AG09319 (cell line): Measurements from ENCODE around the gene ACTN4.

Source experiments
- DNase-seq: peaks from one replicate; pipeline ENCODE4 v3.0.0-alpha.2; 2010; ENCODE audit warnings: low read depth; ENCODE audit errors: extremely low read depth
- CTCF ChIP-seq: IDR thresholded peaks from 2 replicates; pipeline ENCODE4 v1.5.1; 2011; ENCODE audit warnings: low read depth, mild to moderate bottlenecking, inconsistent platforms, low read length, moderate library complexity

Gene ACTN4

GRCh38 chr19:38658462-38659306, 11.2 kb downstream of the ACTN4 start:
- peak; percentile 99 for DNase-seq
- TF ChIP-seq CTCF: no peak

- DNase-seq: no peak
- TF ChIP-seq CTCF: no peak
Observed at GRCh38 chr19:38660724-38661123, 13.3 kb downstream of the ACTN4 start.

DNA sequence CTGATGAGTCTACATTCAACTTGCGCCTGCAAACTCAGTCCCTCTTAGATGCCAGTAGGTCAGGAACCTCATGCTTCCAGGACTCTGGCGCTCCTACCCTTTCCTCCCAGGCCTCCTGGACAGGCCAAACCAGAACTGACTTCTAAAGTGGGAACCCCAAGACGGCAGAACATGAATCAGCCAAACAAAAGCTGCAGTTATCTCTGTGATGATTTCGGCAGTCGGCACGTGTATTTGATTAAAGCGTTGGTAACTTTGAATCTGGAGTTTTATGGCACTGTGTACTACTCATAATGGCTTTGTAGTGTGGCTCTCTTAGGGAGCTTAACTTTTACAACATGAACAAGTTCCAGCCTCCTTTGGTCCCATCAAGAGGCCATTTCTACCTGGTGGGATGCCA, 13.7 kb downstream of the ACTN4 start:
- no peak for DNase-seq
- no peak for TF ChIP-seq CTCF

DNA sequence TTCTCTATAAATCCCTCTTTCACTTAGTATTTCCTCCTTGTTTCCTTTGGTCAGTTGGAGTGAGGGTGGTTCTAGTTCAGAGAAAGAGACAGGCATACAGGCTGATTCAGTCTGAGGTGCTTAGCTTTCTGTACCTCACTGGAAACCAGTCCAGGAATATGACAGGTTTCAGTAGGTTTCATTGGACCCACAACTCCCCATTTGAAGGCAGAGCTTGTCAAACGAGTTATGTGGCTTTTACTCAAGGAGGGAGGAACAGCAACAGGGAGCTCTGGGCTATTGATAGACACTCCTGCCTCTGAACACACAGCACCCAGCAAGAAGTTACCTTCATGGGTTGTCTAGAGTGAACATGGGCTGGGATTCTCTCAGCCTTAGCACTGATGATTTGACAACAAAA, 14.5 kb downstream of the ACTN4 start:
- no peak for TF ChIP-seq CTCF

GRCh38 chr19:38662537-38663155, 15.2 kb downstream of the ACTN4 start:
- no peak for DNase-seq
- TF ChIP-seq CTCF: no peak

More for the DNA sequence above, 14.5 kb downstream of the ACTN4 start:
- no peak for DNase-seq

- no peak for DNase-seq
- no peak for TF ChIP-seq CTCF
Observed at GRCh38 chr19:38663156-38663651, 15.8 kb downstream of the ACTN4 start.

- DNase-seq: no peak
- TF ChIP-seq CTCF: no peak
Observed at GRCh38 chr19:38663957-38664502, 16.6 kb downstream of the ACTN4 start.
